Right atrium auricular region (tissue), 2 donors: ENCODE results near the gene MANEA. TPM values are rescaled to one million over a fixed set of nuclear protein-coding genes. Genes with fewer than 3 reads are reported as not detected.
"Not testable (repeated sequence)": the region's sequence is repeated elsewhere in the genome, so short reads cannot be mapped to it uniquely, and the experiment has no call there.

Experiments
- DNase-seq: peaks from one replicate; pipeline ENCODE4 v3.0.0-alpha.2; 2019; ENCODE audit warnings: low spot score
- H3K27ac ChIP-seq, 2 donors: fragments of 200-600 bp; sonication (generic); 1 replicate in 1 of 2; 2 replicates in 1 of 2; pipeline ENCODE4 v1.5.1; 2016 to 2019
- H3K27me3 ChIP-seq, 2 donors: fragments of 200-600 bp; sonication (generic); one replicate each; pipeline versions ENCODE4 v1.5.1 to v1.6.0; 2017 to 2019
- H3K36me3 ChIP-seq: fragments of 200-600 bp; sonication (generic); one replicate; pipeline ENCODE4 v1.5.1; 2016
- H3K4me1 ChIP-seq, 2 donors: fragments of 200-600 bp; sonication (generic); one replicate each; pipeline versions ENCODE4 v1.5.1 to v1.6.0; 2017 to 2019
- H3K4me3 ChIP-seq, 2 donors: fragments of 200-600 bp; sonication (generic); 1 replicate in 1 of 2; 2 replicates in 1 of 2; pipeline ENCODE4 v1.5.1; 2017 to 2019; ENCODE audit warnings: mild to moderate bottlenecking in 1 of 2, moderate library complexity in 1 of 2
- H3K9me3 ChIP-seq, 2 donors: fragments of 200-600 bp; sonication (generic); one replicate each; pipeline ENCODE4 v1.5.1; 2019
- CTCF ChIP-seq, 2 donors: fragments of 200-600 bp; sonication (generic); IDR thresholded peaks; one replicate each; pipeline ENCODE4 v1.5.1; 2019; ENCODE audit warnings: antibody characterized with exemption in 2 of 2
- total RNA-seq, 2 donors: library from RNA; depleted of rRNA; stranded (reverse); fragments of >200 nt; gene quantifications; one replicate each; pipeline ENCODE4 v1.1.0, GENCODE V29; 2016

Gene MANEA
- total RNA-seq, 2 donors from 2014 or later: 6.5 to 7.5 TPM

- Histone ChIP-seq H3K27ac (peak overlapping the region; percentile 92 to 93), H3K4me1 (peaks cover 0 to 19% of the 10 kb centered on the region in 2 donors)
Observed at GRCh38 chr6:95576218-95576997, 927 bp upstream of the MANEA start.

GRCh38 chr6:95576998-95577303 lies 384 bp upstream of the MANEA start:
- H3K4me3 ChIP-seq: peak overlapping the region; percentile 57 to 72
- TF ChIP-seq CTCF (IDR thresholded peaks at IDR 0.05): no peak
- no peak for DNase-seq
- H3K27me3 ChIP-seq: no peaks in the 10 kb centered on the region
- H3K9me3 ChIP-seq: no peaks in the 10 kb centered on the region
- H3K36me3 ChIP-seq: no peaks in the 10 kb centered on the region
- H3K4me1 ChIP-seq: peaks cover 0 to 19% of the 10 kb centered on the region in 2 donors
- H3K27ac ChIP-seq: peak overlapping the region; percentile 92 to 93

More at GRCh38 chr6:95576218-95576997, 927 bp upstream of the MANEA start:
- no peak for DNase-seq
- H3K27me3 ChIP-seq: no peaks in the 10 kb centered on the region
- TF ChIP-seq CTCF (IDR thresholded peaks at IDR 0.05): no peak
- H3K9me3 ChIP-seq: no peaks in the 10 kb centered on the region
- peak overlapping the region; percentile 57 to 72 for H3K4me3 ChIP-seq
- no peaks in the 10 kb centered on the region for H3K36me3 ChIP-seq

DNA sequence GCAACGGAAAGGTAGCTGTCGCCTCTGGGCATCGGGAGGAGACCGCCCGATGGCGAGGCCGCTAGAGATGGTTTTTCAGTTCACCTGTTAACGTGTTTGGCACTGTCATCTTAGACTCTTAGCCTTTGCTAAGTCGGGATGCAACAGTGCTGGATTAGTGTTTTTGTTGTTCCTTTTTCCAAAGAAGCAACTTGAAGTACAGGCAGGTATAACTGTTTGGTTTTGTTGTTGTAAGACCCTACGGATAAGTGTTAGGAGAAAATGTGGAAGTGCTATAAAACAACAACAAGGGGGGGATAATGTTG lies 723 bp downstream of the MANEA start:
- DNase-seq: no peak
- H3K9me3 ChIP-seq: no peaks in the 10 kb centered on the region
- H3K36me3 ChIP-seq: no peaks in the 10 kb centered on the region

DNA sequence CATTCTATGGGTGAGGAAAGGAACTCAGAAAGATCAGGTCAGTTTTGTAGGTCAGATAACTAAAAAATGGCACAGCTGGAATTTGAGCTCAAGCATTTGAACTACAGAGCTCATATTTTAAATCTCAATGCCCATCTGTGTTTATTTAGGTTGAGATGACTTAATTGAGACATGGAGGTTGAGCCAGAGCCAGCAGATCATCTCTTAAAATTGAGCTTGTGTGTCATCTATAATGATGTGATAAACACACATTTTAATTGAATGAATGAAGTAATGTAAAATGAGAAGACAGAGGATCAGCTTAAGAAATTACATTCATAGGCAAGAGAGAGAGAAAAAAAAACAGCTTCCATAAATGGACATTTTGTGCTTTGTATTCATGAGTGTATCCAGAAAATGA lies 3.7 kb downstream of the MANEA start:
- Histone ChIP-seq H3K4me1 (peaks cover 0 to 8% of the 10 kb centered on the region in 2 donors), H3K36me3 (no peaks in the 10 kb centered on the region), H3K4me3 (no peak overlapping the region), H3K27ac (no peak overlapping the region), H3K9me3 (peaks cover 0 to 14% of the 10 kb centered on the region in 2 donors), H3K27me3 (no peaks in the 10 kb centered on the region)
- no peak for DNase-seq
- TF ChIP-seq CTCF (IDR thresholded peaks at IDR 0.05): no peak

More for the DNA sequence above, 723 bp downstream of the MANEA start:
- H3K4me3 ChIP-seq: peak overlapping the region; percentile 57 to 72
- peaks cover 0 to 19% of the 10 kb centered on the region in 2 donors for H3K4me1 ChIP-seq
- peak overlapping the region; percentile 92 to 93 for H3K27ac ChIP-seq
- H3K27me3 ChIP-seq: no peaks in the 10 kb centered on the region
- no peak for TF ChIP-seq CTCF (IDR thresholded peaks at IDR 0.05)

- H3K27me3 ChIP-seq, H3K4me1 ChIP-seq, H3K4me3 ChIP-seq, DNase-seq, H3K27ac ChIP-seq, H3K36me3 ChIP-seq: not testable (repeated sequence)
- peaks cover 0 to 14% of the 10 kb centered on the region in 2 donors for H3K9me3 ChIP-seq
Observed at GRCh38 chr6:95584226-95584625, 6.9 kb downstream of the MANEA start.

- no peaks in the 10 kb centered on the region for H3K4me1 ChIP-seq
- H3K36me3 ChIP-seq: no peaks in the 10 kb centered on the region
- peaks cover 0 to 18% of the 10 kb centered on the region in 2 donors for H3K9me3 ChIP-seq
- TF ChIP-seq CTCF (IDR thresholded peaks at IDR 0.05): no peak
- no peaks in the 10 kb centered on the region for H3K27me3 ChIP-seq
- no peak for DNase-seq
- no peak overlapping the region for H3K4me3 ChIP-seq
- no peak overlapping the region for H3K27ac ChIP-seq
Observed at GRCh38 chr6:95587989-95588388, 10.7 kb downstream of the MANEA start.
